ENCODE data around the gene SLC4A3. TPM values are rescaled to one million over a fixed set of nuclear protein-coding genes. Genes with fewer than 3 reads are reported as not detected.

Gene SLC4A3
- total RNA-seq, 1 experiment from 2014 or later, result 23.0 TPM

- TF ChIP-seq REST (IDR thresholded peaks at IDR 0.05; ENCODE audit: low read depth) (no peak), TCF7L2 (IDR thresholded peaks at IDR 0.05; ENCODE audit: borderline replicate concordance, extremely low read depth, insufficient read depth, insufficient read length) (no peak), JUND (IDR thresholded peaks at IDR 0.05) (no peak), SIN3A (IDR thresholded peaks at IDR 0.05; ENCODE audit: low read depth) (no peak), RAD21 (IDR thresholded peaks at IDR 0.05; ENCODE audit: low read depth) (no peak)
Observed at GRCh38 chr2:219661955-219662395, 34.5 kb downstream of the SLC4A3 start (continued).

GRCh38 chr2:219662566-219662965 is 35.1 kb downstream of the SLC4A3 start:
- no peaks in the 10 kb centered on the region for H3K79me2 ChIP-seq (ENCODE audit: insufficient read depth, low read length)
- intact Hi-C loops (cut with micrococcal nuclease), result no loop called here
- peaks cover 0 to 13% of the 10 kb centered on the region in 2 experiments; a peak in 1 of 4 replicates for H3K9me3 ChIP-seq (ENCODE audit: control insufficient read depth in 1 of 2, insufficient read depth in 1 of 2, low read depth in 1 of 2, low read length in 2 of 2)
- ChIA-PET CTCF (no interaction called here), RAD21 (ENCODE audit: low non-redundant PET in 1 of 2, low total read pairs in 2 of 2, uncharacterized antibody in 2 of 2, unreplicated experiment in 2 of 2) (no interaction called here), POLR2A (no interaction called here)
- no peak overlapping the region for H3K27ac ChIP-seq (ENCODE audit: low read depth, low read length)
- H3K4me2 ChIP-seq (ENCODE audit: low read length), result peak overlapping the region; percentile 24; the same call in 1 of the 2 replicates
- H2AFZ ChIP-seq (ENCODE audit: low read depth, low read length, poor library complexity, severe bottlenecking), result no peak overlapping the region
- no peaks in the 10 kb centered on the region for H3K27me3 ChIP-seq (ENCODE audit: insufficient read depth, low read length)
- TF ChIP-seq ATF3 (IDR thresholded peaks at IDR 0.05), result no peak
- TF ChIP-seq CTCF (IDR thresholded peaks at IDR 0.05 in 2 of 3, conservative IDR thresholded peaks at IDR 0.05 in 1 of 3; ENCODE audit: borderline replicate concordance in 1 of 3, insufficient read depth in 1 of 3, low read depth in 2 of 3, low read length in 2 of 3), result no peak
- no peak for TF ChIP-seq EGR1 (IDR thresholded peaks at IDR 0.05; ENCODE audit: low read depth)
- TF ChIP-seq EZH2 (IDR thresholded peaks at IDR 0.05), result no peak
- TF ChIP-seq ELF1 (IDR thresholded peaks at IDR 0.05; ENCODE audit: borderline replicate concordance, low read depth), result no peak
- no peaks in the 10 kb centered on the region for H3K36me3 ChIP-seq (ENCODE audit: control insufficient read depth in 1 of 2, insufficient read depth in 2 of 2, low read length in 2 of 2)
- DNase-seq (ENCODE audit: low read depth, low spot score) (no peak), ATAC-seq (peak; percentile 39)
- no peak overlapping the region for H3K9ac ChIP-seq (ENCODE audit: low read length)
- H4K20me1 ChIP-seq (ENCODE audit: insufficient read depth), result no peaks in the 10 kb centered on the region
- no peaks in the 10 kb centered on the region for H3K9me2 ChIP-seq (ENCODE audit: insufficient read depth)
- H3K4me3 ChIP-seq (replicated peaks in 1 of 2; ENCODE audit: low read depth in 1 of 2, low read length in 2 of 2), result no peak overlapping the region
- BruUV-seq (replicated peaks), result no TSS peak
- H3K4me1 ChIP-seq (ENCODE audit: control insufficient read depth in 1 of 2, insufficient read depth in 2 of 2, low read length in 2 of 2), result peaks cover 0 to 19% of the 10 kb centered on the region in 2 experiments; a peak in 2 of 4 replicates

All from HCT116 (cell line).